Esophagus squamous epithelium (tissue), 5 donors: ENCODE measurements around the gene KIAA1614. TPM values are rescaled to one million over a fixed set of nuclear protein-coding genes. Genes with fewer than 3 reads are reported as not detected.

ENCODE experiments used
- DNase-seq: peaks from one replicate; lab custom pipeline; 2025; lab: John Stamatoyannopoulos, UW
- H3K27ac ChIP-seq, 4 donors: fragments of 200-600 bp; sonication (generic); one replicate each; pipeline ENCODE4 v1.5.1; 2016 to 2019; ENCODE audit warnings: mild to moderate bottlenecking in 1 of 4
- H3K27me3 ChIP-seq, 4 donors: fragments of 200-600 bp; sonication (generic); 1 replicate in 3 of 4; 2 replicates in 1 of 4; pipeline versions ENCODE4 v1.5.1 to v1.6.0; 2017 to 2021; ENCODE audit warnings: antibody characterized with exemption in 1 of 4
- H3K36me3 ChIP-seq, 3 donors: fragments of 200-600 bp; sonication (generic); one replicate each; pipeline ENCODE4 v1.5.1; 2016 to 2019
- H3K4me1 ChIP-seq, 3 donors: fragments of 200-600 bp; sonication (generic); one replicate each; pipeline ENCODE4 v1.5.1; 2017 to 2019
- H3K4me3 ChIP-seq, 4 donors: fragments of 200-600 bp; sonication (generic); 1 replicate in 3 of 4; 2 replicates in 1 of 4; pipeline ENCODE4 v1.5.1; 2016 to 2019; ENCODE audit warnings: mild to moderate bottlenecking in 2 of 4, moderate library complexity in 1 of 4
- H3K9me3 ChIP-seq, 3 donors: fragments of 200-600 bp; sonication (generic); one replicate each; pipeline ENCODE4 v1.5.1; 2016 to 2019
- POLR2A ChIP-seq, 4 donors: fragments of 450-650 bp; IDR thresholded peaks; one replicate each; pipeline ENCODE4 v1.6.1; 2017; ENCODE audit warnings: antibody characterized with exemption in 4 of 4, mild to moderate bottlenecking in 4 of 4, moderate library complexity in 3 of 4
- WGBS, 2 donors: methylation state at CpG; one replicate each; pipeline ENCODE4 v1.1.5; 2018; 5-methylcytosine and 5-hydroxymethylcytosine counted together
- intact Hi-C: fragments of 100-400 bp; cut with DNase I; formaldehyde crosslinking; loops from one replicate; pipeline ENCODE4 v1.15.0; 2022
- total RNA-seq, 4 donors: library from RNA; depleted of rRNA; stranded (reverse); fragments of >200 nt; gene quantifications; one replicate each; pipeline ENCODE4 v1.1.0, GENCODE V29; 2016
- TF ChIP-seq, protein P1 (sequence below), 6 experiments: fragments of 450-650 bp in 4 of 6; fragments of 200-600 bp in 2 of 6; sonication (generic) in 2 of 6; IDR thresholded peaks; one replicate each; pipeline ENCODE4 v1.5.1; 2016 to 2019; ENCODE audit warnings: antibody characterized with exemption in 6 of 6, mild to moderate bottlenecking in 4 of 6, moderate library complexity in 4 of 6
- donor health status: DM: yes; HTN: yes; CAD: no.

Gene KIAA1614
- total RNA-seq, 4 donors from 2014 or later, result 0.66 to 7.6 (median 2.8) TPM

DNA sequence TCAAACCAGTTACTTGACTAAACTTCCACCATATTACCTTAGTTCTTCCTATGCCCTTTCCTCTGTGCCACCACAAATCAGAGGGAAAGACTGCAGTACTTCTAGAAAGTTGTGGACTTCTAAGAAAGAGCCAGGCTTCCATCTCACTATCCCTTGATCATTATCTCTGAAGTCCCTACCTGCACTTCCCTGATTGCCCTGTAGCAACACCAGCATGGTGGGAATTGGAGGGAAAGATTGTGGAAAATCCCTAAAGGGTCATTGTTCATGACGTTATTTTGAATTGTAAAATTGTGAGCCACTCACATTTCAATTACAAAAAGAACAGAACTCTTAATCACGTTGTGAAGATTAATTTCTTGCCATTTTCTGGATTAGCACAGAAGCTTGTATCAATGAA is 23.4 kb upstream of the KIAA1614 start:
- no peaks in the 10 kb centered on the region for H3K4me1 ChIP-seq
- no peak for DNase-seq
- TF ChIP-seq, protein P1, sequence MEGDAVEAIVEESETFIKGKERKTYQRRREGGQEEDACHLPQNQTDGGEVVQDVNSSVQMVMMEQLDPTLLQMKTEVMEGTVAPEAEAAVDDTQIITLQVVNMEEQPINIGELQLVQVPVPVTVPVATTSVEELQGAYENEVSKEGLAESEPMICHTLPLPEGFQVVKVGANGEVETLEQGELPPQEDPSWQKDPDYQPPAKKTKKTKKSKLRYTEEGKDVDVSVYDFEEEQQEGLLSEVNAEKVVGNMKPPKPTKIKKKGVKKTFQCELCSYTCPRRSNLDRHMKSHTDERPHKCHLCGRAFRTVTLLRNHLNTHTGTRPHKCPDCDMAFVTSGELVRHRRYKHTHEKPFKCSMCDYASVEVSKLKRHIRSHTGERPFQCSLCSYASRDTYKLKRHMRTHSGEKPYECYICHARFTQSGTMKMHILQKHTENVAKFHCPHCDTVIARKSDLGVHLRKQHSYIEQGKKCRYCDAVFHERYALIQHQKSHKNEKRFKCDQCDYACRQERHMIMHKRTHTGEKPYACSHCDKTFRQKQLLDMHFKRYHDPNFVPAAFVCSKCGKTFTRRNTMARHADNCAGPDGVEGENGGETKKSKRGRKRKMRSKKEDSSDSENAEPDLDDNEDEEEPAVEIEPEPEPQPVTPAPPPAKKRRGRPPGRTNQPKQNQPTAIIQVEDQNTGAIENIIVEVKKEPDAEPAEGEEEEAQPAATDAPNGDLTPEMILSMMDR (IDR thresholded peaks at IDR 0.05), result no peak
- no peak for TF ChIP-seq POLR2A (IDR thresholded peaks at IDR 0.05)
- H3K9me3 ChIP-seq, result no peaks in the 10 kb centered on the region
- no peak overlapping the region for H3K27ac ChIP-seq
- H3K27me3 ChIP-seq, result no peaks in the 10 kb centered on the region
- 77 to 79% methylated on average over 2 of the region's 2 CpGs for WGBS, 2 donors
- H3K4me3 ChIP-seq, result no peak overlapping the region
- intact Hi-C loops, result no loop called here
- peaks cover 0 to 18% (median 0%) of the 10 kb centered on the region in 3 donors for H3K36me3 ChIP-seq

DNA sequence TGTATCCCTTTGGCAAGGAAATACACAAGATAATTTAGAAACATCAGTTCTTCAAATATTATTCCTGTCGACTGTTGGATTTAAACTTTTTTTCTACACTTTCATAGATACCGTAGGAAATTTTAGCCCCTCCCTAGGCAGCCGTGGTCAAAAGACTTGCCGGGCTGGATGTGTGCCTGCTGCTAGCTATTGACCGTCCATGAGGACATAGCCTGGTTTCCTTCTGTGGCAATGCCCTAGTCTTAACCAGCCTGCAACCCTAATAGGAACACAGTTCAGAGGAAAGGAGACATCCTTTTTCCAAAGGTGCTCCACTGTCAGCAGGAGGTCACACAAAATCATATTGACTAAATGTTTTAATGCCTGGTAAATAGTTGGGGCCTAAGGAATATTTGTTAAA is 20.4 kb upstream of the KIAA1614 start:
- WGBS, 2 donors, result 77 to 89% methylated on average over 5 of the region's 5 CpGs
- TF ChIP-seq, protein P1 (IDR thresholded peaks at IDR 0.05), result no peak
- no peak for TF ChIP-seq POLR2A (IDR thresholded peaks at IDR 0.05)
- DNase-seq, result no peak
- no peaks in the 10 kb centered on the region for H3K4me1 ChIP-seq
- intact Hi-C loops, result no loop called here
- H3K4me3 ChIP-seq, result no peak overlapping the region
- no peaks in the 10 kb centered on the region for H3K36me3 ChIP-seq
- H3K9me3 ChIP-seq, result no peaks in the 10 kb centered on the region
- H3K27ac ChIP-seq, result no peak overlapping the region
- H3K27me3 ChIP-seq, result no peaks in the 10 kb centered on the region

DNA sequence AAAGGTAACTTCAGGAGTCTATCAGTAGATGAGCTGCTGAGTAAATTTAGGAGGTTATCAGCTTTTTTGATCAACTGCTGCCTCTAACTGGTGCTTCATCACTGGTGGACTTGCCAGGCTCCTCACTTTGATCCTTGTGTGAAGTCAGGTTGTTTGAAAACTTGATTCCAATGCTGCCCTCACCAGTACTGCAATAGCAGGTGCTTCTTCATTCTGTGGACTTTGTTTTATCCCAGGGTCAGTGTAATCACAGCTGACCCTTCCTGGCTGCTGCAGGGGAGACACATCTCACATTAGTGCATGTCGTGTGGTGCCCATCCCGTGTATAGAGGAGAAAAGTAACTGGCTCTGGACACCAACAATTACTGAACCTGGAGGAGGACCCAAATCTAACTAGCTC is 20.0 kb upstream of the KIAA1614 start:
- H3K36me3 ChIP-seq, result no peaks in the 10 kb centered on the region
- no peaks in the 10 kb centered on the region for H3K27me3 ChIP-seq
- no peaks in the 10 kb centered on the region for H3K4me1 ChIP-seq
- DNase-seq, result no peak
- H3K27ac ChIP-seq, result no peak overlapping the region
- TF ChIP-seq, protein P1 (IDR thresholded peaks at IDR 0.05), result no peak
- TF ChIP-seq POLR2A (IDR thresholded peaks at IDR 0.05), result no peak
- no peaks in the 10 kb centered on the region for H3K9me3 ChIP-seq
- 83 to 85% methylated on average over 2 of the region's 2 CpGs for WGBS, 2 donors
- intact Hi-C loops, result no loop called here
- no peak overlapping the region for H3K4me3 ChIP-seq

DNA sequence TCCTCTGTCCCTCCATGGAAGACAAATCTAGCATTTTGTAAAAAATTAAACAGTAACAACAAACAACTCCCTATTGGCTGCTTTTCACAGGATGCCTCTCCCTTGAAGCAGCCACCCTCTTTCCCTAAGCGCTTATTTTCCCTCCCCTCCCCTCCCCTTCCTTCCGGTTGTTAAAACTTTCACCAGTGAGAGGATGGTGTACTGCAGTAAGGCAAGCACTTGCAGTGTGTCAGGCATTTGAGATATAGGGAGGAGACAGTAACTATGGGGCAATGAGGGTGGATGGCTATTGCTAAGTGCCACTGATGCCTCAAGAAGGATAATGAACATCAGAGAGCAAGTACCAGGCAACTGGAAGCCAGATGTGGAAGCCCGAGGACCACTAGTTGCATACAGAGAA is 19.1 kb upstream of the KIAA1614 start:
- H3K4me1 ChIP-seq, result no peaks in the 10 kb centered on the region
- no peak overlapping the region for H3K4me3 ChIP-seq
- 67 to 77% methylated on average over 3 of the region's 3 CpGs for WGBS, 2 donors
- intact Hi-C loops, result no loop called here
- no peak for DNase-seq
- H3K27ac ChIP-seq, result no peak overlapping the region
- TF ChIP-seq, protein P1 (IDR thresholded peaks at IDR 0.05), result no peak
- TF ChIP-seq POLR2A (IDR thresholded peaks at IDR 0.05), result no peak
- no peaks in the 10 kb centered on the region for H3K27me3 ChIP-seq
- no peaks in the 10 kb centered on the region for H3K36me3 ChIP-seq
- no peaks in the 10 kb centered on the region for H3K9me3 ChIP-seq

DNA sequence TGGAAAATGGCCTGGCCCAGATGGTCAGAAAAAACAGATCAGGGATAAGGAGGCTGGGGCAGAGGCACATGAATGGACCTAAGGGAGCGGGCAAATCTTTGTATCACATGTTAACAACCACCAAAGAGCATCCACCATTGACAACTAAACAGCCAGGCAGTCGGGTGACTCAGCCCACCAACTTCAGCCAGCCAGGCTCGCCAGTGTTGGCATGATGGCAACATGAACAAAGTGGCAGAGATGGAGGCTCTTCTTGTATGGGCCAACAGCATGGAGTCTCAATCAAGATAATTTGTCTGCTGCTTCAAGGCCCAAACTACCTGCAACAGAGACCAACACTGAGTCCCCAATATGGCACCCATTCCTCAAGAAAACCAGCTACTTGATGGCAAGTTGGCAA is 16.5 kb upstream of the KIAA1614 start:
- intact Hi-C loops, result no loop called here
- no peaks in the 10 kb centered on the region for H3K9me3 ChIP-seq
- no peak for TF ChIP-seq POLR2A (IDR thresholded peaks at IDR 0.05)
- TF ChIP-seq, protein P1 (IDR thresholded peaks at IDR 0.05), result no peak
- DNase-seq, result no peak
- 88 to 100% methylated on average over 3 of the region's 3 CpGs for WGBS, 2 donors
- no peaks in the 10 kb centered on the region for H3K4me1 ChIP-seq
- H3K4me3 ChIP-seq, result no peak overlapping the region
- no peak overlapping the region for H3K27ac ChIP-seq
- H3K27me3 ChIP-seq, result no peaks in the 10 kb centered on the region
- no peaks in the 10 kb centered on the region for H3K36me3 ChIP-seq
